Measurements from ENCODE around the gene TSPAN4. TPM values are rescaled to one million over a fixed set of nuclear protein-coding genes. Genes with fewer than 3 reads are reported as not detected.

Gene TSPAN4
- polyA plus RNA-seq, 1 donor, result 27.8 TPM

DNA sequence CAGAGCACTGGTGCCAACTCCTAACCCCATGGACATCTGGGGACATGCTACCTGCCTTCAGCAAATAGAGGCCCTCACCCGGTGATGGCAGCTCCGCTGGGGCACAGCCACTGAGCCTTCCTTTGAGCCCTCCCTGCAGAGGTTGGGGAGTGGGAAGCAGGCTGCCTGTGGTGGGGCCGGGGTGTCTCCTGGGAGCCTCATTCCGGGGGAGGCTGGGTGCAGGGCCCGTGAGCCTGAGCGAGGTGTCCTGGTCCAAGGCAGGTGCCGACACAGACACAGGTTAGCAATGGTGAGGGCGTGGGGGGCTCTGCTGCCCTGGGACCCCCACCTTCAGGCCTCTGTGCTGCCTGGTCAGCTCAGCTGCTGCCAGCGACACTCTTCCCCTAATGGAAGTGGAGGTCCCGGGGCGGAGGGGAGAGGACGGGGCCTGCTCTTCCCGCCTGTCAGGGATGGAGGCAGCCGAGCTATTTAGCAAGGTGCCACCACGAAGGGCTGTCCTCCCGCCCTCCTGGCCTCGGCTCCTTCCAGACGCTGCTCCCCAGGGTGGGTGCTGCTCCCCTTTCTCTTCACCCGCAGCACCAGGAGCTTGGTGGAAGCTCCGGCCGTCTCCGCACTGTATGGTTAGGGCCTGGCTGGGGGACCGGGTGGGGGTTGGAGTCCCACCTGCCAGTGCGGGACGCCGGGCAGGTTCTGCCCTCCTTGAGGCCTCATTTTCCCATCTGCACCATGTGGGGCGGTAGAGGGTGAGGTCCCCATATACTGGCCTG is 11.2 kb downstream of the TSPAN4 start:
- Histone ChIP-seq H3K4me1 (ENCODE audit: control insufficient read depth, insufficient read depth, low read length) (peaks cover 18% of the 10 kb centered on the region), H3K9me3 (ENCODE audit: control insufficient read depth, low read depth, low read length) (no peaks in the 10 kb centered on the region), H3K4me3 (ENCODE audit: low read length) (no peak overlapping the region), H3K27me3 (ENCODE audit: control insufficient read depth, insufficient read depth, low read length) (peaks cover 27% of the 10 kb centered on the region), H3K27ac (ENCODE audit: low read length) (no peak overlapping the region), H3K36me3 (ENCODE audit: control insufficient read depth, insufficient read depth, low read length) (no peaks in the 10 kb centered on the region)
- DNase-seq, result no peak
- no CpG with 5 or more reads among the region's 27 CpGs for WGBS (ENCODE audit: insufficient coverage, low lambda C conversion rate)

DNA sequence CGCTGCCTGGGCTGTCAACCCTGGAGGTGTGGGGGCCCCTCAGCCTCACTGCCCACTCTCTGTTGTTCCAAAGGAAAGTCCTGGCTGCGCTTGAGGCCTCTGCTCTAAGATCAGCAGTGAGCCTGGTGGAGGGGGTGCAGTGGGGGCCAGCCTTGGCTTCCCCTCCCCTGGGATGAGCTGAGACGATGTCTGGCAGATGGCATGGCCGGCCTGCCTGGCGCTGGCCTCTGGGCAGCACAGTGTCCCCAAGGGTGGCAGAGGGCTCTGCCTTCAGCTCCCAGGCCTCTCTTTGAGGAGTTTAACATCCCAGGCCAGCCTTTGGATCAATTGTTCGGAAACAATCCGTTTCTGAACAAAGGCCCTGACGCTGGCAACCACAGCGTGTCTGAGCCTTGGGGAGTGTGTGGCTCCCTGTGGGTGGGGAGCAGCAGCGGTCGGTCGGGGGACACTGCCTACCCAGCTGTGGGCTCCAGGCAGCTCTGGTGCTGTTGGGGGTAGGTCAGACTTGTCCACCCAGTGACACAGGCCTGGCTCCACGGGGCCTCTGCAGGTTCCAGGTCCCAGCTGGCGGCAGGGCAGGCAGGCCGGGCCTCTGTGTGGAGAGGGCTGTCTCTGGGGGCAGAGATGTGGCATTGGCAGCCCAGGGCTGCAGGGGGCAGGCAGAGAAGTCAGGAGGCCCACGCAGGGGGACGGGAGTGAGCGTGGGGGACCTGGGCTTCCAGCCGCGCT is 12.1 kb downstream of the TSPAN4 start:
- peaks cover 17% of the 10 kb centered on the region for H3K4me1 ChIP-seq (ENCODE audit: control insufficient read depth, insufficient read depth, low read length)
- no peaks in the 10 kb centered on the region for H3K36me3 ChIP-seq (ENCODE audit: control insufficient read depth, insufficient read depth, low read length)
- no peak for DNase-seq
- peaks cover 21% of the 10 kb centered on the region for H3K27me3 ChIP-seq (ENCODE audit: control insufficient read depth, insufficient read depth, low read length)
- no peak overlapping the region for H3K27ac ChIP-seq (ENCODE audit: low read length)
- H3K9me3 ChIP-seq (ENCODE audit: control insufficient read depth, low read depth, low read length), result no peaks in the 10 kb centered on the region
- no CpG with 5 or more reads among the region's 20 CpGs for WGBS (ENCODE audit: insufficient coverage, low lambda C conversion rate)
- H3K4me3 ChIP-seq (ENCODE audit: low read length), result no peak overlapping the region

- Histone ChIP-seq H3K36me3 (ENCODE audit: control insufficient read depth, insufficient read depth, low read length) (no peaks in the 10 kb centered on the region), H3K4me1 (ENCODE audit: control insufficient read depth, insufficient read depth, low read length) (peaks cover 20% of the 10 kb centered on the region), H3K27me3 (ENCODE audit: control insufficient read depth, insufficient read depth, low read length) (peaks cover 18% of the 10 kb centered on the region), H3K27ac (ENCODE audit: low read length) (no peak overlapping the region), H3K9me3 (ENCODE audit: control insufficient read depth, low read depth, low read length) (no peaks in the 10 kb centered on the region), H3K4me3 (ENCODE audit: low read length) (no peak overlapping the region)
- WGBS (ENCODE audit: insufficient coverage, low lambda C conversion rate), result no CpG with 5 or more reads among the region's 7 CpGs
- DNase-seq, result no peak
Observed at GRCh38 chr11:855330-855674, 12.7 kb downstream of the TSPAN4 start.

GRCh38 chr11:855796-856195 is 13.1 kb downstream of the TSPAN4 start:
- DNase-seq, result no peak
- no CpG with 5 or more reads among the region's 12 CpGs for WGBS (ENCODE audit: insufficient coverage, low lambda C conversion rate)
- Histone ChIP-seq H3K36me3 (ENCODE audit: control insufficient read depth, insufficient read depth, low read length) (no peaks in the 10 kb centered on the region), H3K27ac (ENCODE audit: low read length) (no peak overlapping the region), H3K4me3 (ENCODE audit: low read length) (no peak overlapping the region), H3K27me3 (ENCODE audit: control insufficient read depth, insufficient read depth, low read length) (peaks cover 13% of the 10 kb centered on the region), H3K9me3 (ENCODE audit: control insufficient read depth, low read depth, low read length) (no peaks in the 10 kb centered on the region), H3K4me1 (ENCODE audit: control insufficient read depth, insufficient read depth, low read length) (peaks cover 17% of the 10 kb centered on the region)

GRCh38 chr11:856397-856796 is 13.7 kb downstream of the TSPAN4 start:
- DNase-seq, result no peak
- Histone ChIP-seq H3K4me3 (ENCODE audit: low read length) (no peak overlapping the region), H3K36me3 (ENCODE audit: control insufficient read depth, insufficient read depth, low read length) (no peaks in the 10 kb centered on the region), H3K9me3 (ENCODE audit: control insufficient read depth, low read depth, low read length) (no peaks in the 10 kb centered on the region), H3K27me3 (ENCODE audit: control insufficient read depth, insufficient read depth, low read length) (peaks cover 7% of the 10 kb centered on the region), H3K27ac (ENCODE audit: low read length) (no peak overlapping the region), H3K4me1 (ENCODE audit: control insufficient read depth, insufficient read depth, low read length) (peaks cover 17% of the 10 kb centered on the region)
- no CpG with 5 or more reads among the region's 8 CpGs for WGBS (ENCODE audit: insufficient coverage, low lambda C conversion rate)

DNA sequence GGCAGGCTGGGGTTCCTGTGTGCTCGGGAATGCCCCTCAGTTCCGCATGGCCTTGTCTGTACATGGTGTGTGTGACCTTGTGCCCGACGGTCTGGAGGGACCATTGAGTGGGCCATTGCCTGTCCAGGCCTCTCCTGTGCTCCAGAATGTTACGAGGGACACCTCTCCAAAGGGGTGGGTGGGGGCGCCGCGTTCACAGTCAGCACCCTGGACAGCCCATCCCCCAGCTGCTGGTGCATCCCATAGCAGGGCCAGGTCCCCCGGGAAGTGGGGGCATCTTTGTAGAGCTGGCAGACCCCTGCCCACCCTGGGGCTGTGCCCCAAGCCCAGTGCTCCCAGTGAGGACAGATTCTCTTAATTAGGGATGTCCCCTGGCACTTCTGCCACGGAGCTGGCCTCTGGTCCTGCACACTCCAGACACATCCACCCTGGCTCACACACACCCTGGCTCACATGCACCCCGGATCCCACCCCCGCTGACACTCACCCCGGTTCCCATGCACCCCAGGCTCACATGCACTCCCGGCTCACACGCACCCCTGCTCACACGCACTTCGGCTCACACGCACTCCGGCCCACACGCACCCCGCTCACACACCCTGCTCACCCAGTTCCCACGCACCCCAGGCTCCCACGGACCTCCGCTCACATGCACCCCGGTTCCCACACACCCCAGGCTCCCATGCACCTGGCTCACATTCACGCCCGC is 15.6 kb downstream of the TSPAN4 start:
- 100% methylated on average over 1 of the region's 27 CpGs for WGBS (ENCODE audit: insufficient coverage, low lambda C conversion rate)
- H3K9me3 ChIP-seq (ENCODE audit: control insufficient read depth, low read depth, low read length), result no peaks in the 10 kb centered on the region
- H3K4me1 ChIP-seq (ENCODE audit: control insufficient read depth, insufficient read depth, low read length), result peaks cover 32% of the 10 kb centered on the region
- H3K36me3 ChIP-seq (ENCODE audit: control insufficient read depth, insufficient read depth, low read length), result no peaks in the 10 kb centered on the region
- DNase-seq, result no peak
- H3K27ac ChIP-seq (ENCODE audit: low read length), result no peak overlapping the region
- H3K4me3 ChIP-seq (ENCODE audit: low read length), result no peak overlapping the region
- no peaks in the 10 kb centered on the region for H3K27me3 ChIP-seq (ENCODE audit: control insufficient read depth, insufficient read depth, low read length)

- Histone ChIP-seq H3K27me3 (ENCODE audit: control insufficient read depth, insufficient read depth, low read length) (no peaks in the 10 kb centered on the region), H3K36me3 (ENCODE audit: control insufficient read depth, insufficient read depth, low read length) (no peaks in the 10 kb centered on the region), H3K9me3 (ENCODE audit: control insufficient read depth, low read depth, low read length) (no peaks in the 10 kb centered on the region), H3K27ac (ENCODE audit: low read length) (no peak overlapping the region), H3K4me3 (ENCODE audit: low read length) (no peak overlapping the region), H3K4me1 (ENCODE audit: control insufficient read depth, insufficient read depth, low read length) (peaks cover 38% of the 10 kb centered on the region)
- no CpG with 5 or more reads among the region's 37 CpGs for WGBS (ENCODE audit: insufficient coverage, low lambda C conversion rate)
- DNase-seq, result no peak
Observed at GRCh38 chr11:858762-859339, 16.2 kb downstream of the TSPAN4 start.

DNA sequence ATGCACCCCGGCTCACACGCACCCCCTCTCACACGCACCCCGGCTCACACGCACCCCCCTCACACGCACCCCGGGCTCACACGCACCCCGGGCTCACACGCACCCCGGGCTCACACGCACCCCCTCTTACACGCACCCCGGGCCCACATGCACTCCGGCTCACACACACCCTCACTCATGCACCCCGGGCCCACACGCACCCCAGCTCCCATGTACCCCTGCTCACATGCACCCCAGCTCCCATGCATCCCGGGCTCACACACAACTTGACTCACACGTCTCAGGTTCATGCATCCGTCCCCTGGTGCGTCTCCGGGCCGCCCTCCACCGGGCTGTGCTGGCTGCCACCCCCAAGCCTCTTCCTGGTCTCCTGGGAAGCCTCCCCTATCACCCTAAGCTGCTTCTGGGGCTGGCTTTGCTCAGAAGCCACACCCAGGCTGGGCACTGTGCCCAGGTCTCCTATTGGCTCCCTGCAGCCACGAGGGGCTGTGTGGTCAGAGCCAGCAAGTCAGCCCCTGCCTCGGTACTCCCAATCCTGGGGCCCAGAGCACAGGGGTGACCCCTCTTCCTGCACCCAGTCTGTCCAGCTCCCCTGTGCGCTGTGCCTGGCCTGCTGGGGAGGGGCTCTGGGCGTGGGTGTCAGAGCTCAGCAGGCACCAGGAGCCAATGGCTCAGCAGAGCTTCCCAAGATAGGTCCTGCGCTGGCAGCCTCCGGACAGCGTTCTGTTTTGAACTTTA is 16.9 kb downstream of the TSPAN4 start:
- Histone ChIP-seq H3K4me1 (ENCODE audit: control insufficient read depth, insufficient read depth, low read length) (peaks cover 42% of the 10 kb centered on the region), H3K36me3 (ENCODE audit: control insufficient read depth, insufficient read depth, low read length) (no peaks in the 10 kb centered on the region), H3K4me3 (ENCODE audit: low read length) (peak overlapping the region; percentile 18), H3K9me3 (ENCODE audit: control insufficient read depth, low read depth, low read length) (no peaks in the 10 kb centered on the region), H3K27me3 (ENCODE audit: control insufficient read depth, insufficient read depth, low read length) (no peaks in the 10 kb centered on the region), H3K27ac (ENCODE audit: low read length) (no peak overlapping the region)
- no CpG with 5 or more reads among the region's 31 CpGs for WGBS (ENCODE audit: insufficient coverage, low lambda C conversion rate)
- DNase-seq, result peak; percentile 76 to 77

DNA sequence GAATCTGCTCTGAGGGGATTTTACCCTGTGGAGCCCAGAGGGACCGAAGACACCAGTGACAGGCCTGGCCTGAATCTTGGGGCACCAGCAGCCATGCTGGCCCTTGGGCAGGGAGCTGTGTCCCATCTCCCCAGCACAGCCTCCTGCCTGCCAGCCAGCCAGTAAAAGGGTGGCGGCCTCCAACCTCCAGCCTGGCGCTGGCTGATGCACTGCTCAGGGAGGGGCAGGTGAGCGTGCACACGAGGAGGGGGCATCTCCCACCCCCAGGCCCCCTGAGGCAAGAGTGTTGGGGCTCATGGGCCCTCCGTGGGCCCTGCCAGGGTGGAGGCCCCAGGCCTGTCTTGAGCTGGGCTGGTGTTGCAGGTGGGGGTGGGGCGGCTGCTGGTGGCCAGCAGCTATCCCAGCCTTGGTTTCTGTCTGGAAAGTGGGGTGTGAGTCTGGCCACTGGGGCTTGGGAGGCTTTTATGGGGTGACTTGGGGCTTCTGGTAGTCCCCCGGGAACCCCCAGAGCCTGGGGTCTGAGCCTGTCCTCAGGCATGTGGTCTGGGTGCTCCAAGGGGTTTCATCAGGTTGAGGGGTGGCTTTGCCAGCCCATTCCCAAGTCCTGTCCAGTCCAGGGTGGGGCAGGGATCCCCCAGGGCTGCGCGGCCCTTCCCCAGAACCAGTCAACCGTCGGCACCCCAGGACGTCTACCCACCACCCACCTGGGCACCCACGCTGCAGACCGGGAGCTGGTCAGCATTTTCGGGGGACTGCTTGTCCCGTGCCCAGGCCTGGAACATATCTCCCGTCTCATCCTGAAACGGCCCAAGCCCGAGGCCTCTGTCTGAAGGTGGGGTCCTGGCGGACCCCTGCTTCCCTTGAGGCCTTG is 17.8 kb downstream of the TSPAN4 start:
- Histone ChIP-seq H3K36me3 (ENCODE audit: control insufficient read depth, insufficient read depth, low read length) (no peaks in the 10 kb centered on the region), H3K27ac (ENCODE audit: low read length) (no peak overlapping the region), H3K4me3 (ENCODE audit: low read length) (no peak overlapping the region), H3K27me3 (ENCODE audit: control insufficient read depth, insufficient read depth, low read length) (no peaks in the 10 kb centered on the region), H3K9me3 (ENCODE audit: control insufficient read depth, low read depth, low read length) (peaks cover 2% of the 10 kb centered on the region), H3K4me1 (ENCODE audit: control insufficient read depth, insufficient read depth, low read length) (peaks cover 42% of the 10 kb centered on the region)
- WGBS (ENCODE audit: insufficient coverage, low lambda C conversion rate), result no CpG with 5 or more reads among the region's 21 CpGs
- no peak for DNase-seq

Data from large intestine (tissue), 3 donors.